Cortex of kidney (tissue), 1 donor: ENCODE measurements around the gene C19orf44.

Experiments used
- DNase-seq: peaks from one replicate; lab custom pipeline; 2025; lab: John Stamatoyannopoulos, UW

C19orf44 gene

GRCh38 chr19:16518061-16518460, 21.9 kb downstream of the C19orf44 start:
- no peak for DNase-seq

- DNase-seq, result no peak
These were observed 22.5 kb downstream of the C19orf44 start for GRCh38 chr19:16518483-16519229.

- no peak for DNase-seq
These were observed 23.1 kb downstream of the C19orf44 start for GRCh38 chr19:16519230-16519687.

GRCh38 chr19:16520074-16520973, 24.1 kb downstream of the C19orf44 start:
- DNase-seq, result no peak

GRCh38 chr19:16520986-16521624, 24.9 kb downstream of the C19orf44 start:
- DNase-seq, result no peak

GRCh38 chr19:16521715-16522289, 25.6 kb downstream of the C19orf44 start:
- no peak for DNase-seq

- DNase-seq, result no peak
These were observed 26.6 kb downstream of the C19orf44 start for GRCh38 chr19:16522559-16523377.

GRCh38 chr19:16524991-16525734, 29.0 kb downstream of the C19orf44 start:
- no peak for DNase-seq

- DNase-seq, result no peak
These were observed 29.7 kb downstream of the C19orf44 start for GRCh38 chr19:16525751-16526481.

- DNase-seq, result no peak
These were observed 31.2 kb downstream of the C19orf44 start for GRCh38 chr19:16527334-16527935.

GRCh38 chr19:16527971-16528521, 31.9 kb downstream of the C19orf44 start:
- no peak for DNase-seq

GRCh38 chr19:16529466-16530144, 33.4 kb downstream of the C19orf44 start:
- DNase-seq, result no peak

GRCh38 chr19:16530540-16531379, 34.6 kb downstream of the C19orf44 start:
- DNase-seq, result no peak

GRCh38 chr19:16531380-16531669, 35.1 kb downstream of the C19orf44 start:
- no peak for DNase-seq

GRCh38 chr19:16532440-16533234, 36.4 kb downstream of the C19orf44 start:
- DNase-seq, result no peak

- DNase-seq, result no peak
These were observed 39.2 kb downstream of the C19orf44 start for GRCh38 chr19:16535381-16535780.

- no peak for DNase-seq
These were observed 39.9 kb downstream of the C19orf44 start for GRCh38 chr19:16536130-16536529.
